Astrocyte (in vitro differentiated cells and primary cell): ENCODE data around the gene LMTK2. TPM values are rescaled to one million over a fixed set of nuclear protein-coding genes. Genes with fewer than 3 reads are reported as not detected.
A peak's percentile ranks its signal among the peaks of the same experiment; 100 is the strongest.

Experiments
- DNase-seq: peaks from one replicate; pipeline ENCODE4 v3.0.0-alpha.2; 2010; ENCODE audit warnings: low read depth
- FAIRE-seq: peaks from 2 replicates; lab custom pipeline; 2011; peaks lifted over from hg19 to GRCh38; lab: Jason Lieb, UNC
- H2AFZ ChIP-seq: 2 replicates; pipeline ENCODE4 v1.6.0; 2012; ENCODE audit warnings: low read depth, low read length, inconsistent platforms
- H3K27ac ChIP-seq: 2 replicates; pipeline ENCODE4 v1.5.1; 2011; ENCODE audit warnings: low read depth, low read length, inconsistent platforms
- H3K27me3 ChIP-seq: 2 replicates; pipeline ENCODE4 v1.6.0; 2011; ENCODE audit warnings: low read length, inconsistent platforms; ENCODE audit not compliant: insufficient read depth
- H3K36me3 ChIP-seq: 2 replicates; pipeline ENCODE4 v1.5.1; 2011; ENCODE audit warnings: low read length, inconsistent platforms; ENCODE audit not compliant: insufficient read depth
- H3K4me1 ChIP-seq: 2 replicates; pipeline ENCODE4 v1.5.1; 2011; ENCODE audit warnings: low read length, inconsistent platforms; ENCODE audit not compliant: insufficient read depth
- H3K4me2 ChIP-seq: 2 replicates; pipeline ENCODE4 v1.6.0; 2012; ENCODE audit warnings: low read length, inconsistent platforms
- H3K4me3 ChIP-seq: 2 replicates; pipeline ENCODE4 v1.5.1; 2011; ENCODE audit warnings: low read depth, mild to moderate bottlenecking, low read length, inconsistent platforms; ENCODE audit not compliant: insufficient read depth
- H3K79me2 ChIP-seq: 2 replicates; pipeline ENCODE4 v1.6.0; 2012; ENCODE audit warnings: mild to moderate bottlenecking, low read length, inconsistent platforms; ENCODE audit not compliant: insufficient read depth
- H3K9ac ChIP-seq: 2 replicates; pipeline ENCODE4 v1.6.0; 2012; ENCODE audit warnings: mild to moderate bottlenecking, low read length, inconsistent platforms
- H3K9me3 ChIP-seq: 2 replicates; pipeline ENCODE4 v1.5.1; 2012; ENCODE audit warnings: low read depth, mild to moderate bottlenecking, low read length, inconsistent platforms; ENCODE audit not compliant: insufficient read depth
- H4K20me1 ChIP-seq: 2 replicates; pipeline ENCODE4 v1.6.0; 2012; ENCODE audit warnings: low read length, inconsistent platforms; ENCODE audit not compliant: insufficient read depth
- H3K27ac Mint-ChIP-seq: one replicate; pipeline ENCODE4 v1.8.0; 2021; ENCODE audit warnings: mild to moderate bottlenecking, mixed read lengths; ENCODE audit not compliant: unreplicated experiment
- H3K27me3 Mint-ChIP-seq: one replicate; pipeline ENCODE4 v1.8.0; 2021; ENCODE audit warnings: low read depth, mixed read lengths; ENCODE audit not compliant: unreplicated experiment
- H3K36me3 Mint-ChIP-seq: one replicate; pipeline ENCODE4 v1.8.0; 2021; ENCODE audit warnings: low read depth, mixed read lengths; ENCODE audit not compliant: unreplicated experiment
- H3K4me1 Mint-ChIP-seq: one replicate; pipeline ENCODE4 v1.8.0; 2021; ENCODE audit warnings: low read depth, mixed read lengths; ENCODE audit not compliant: unreplicated experiment
- H3K4me3 Mint-ChIP-seq: one replicate; pipeline ENCODE4 v1.8.0; 2021; ENCODE audit warnings: mild to moderate bottlenecking, moderate library complexity, mixed read lengths; ENCODE audit not compliant: unreplicated experiment
- H3K9me3 Mint-ChIP-seq: one replicate; pipeline ENCODE4 v1.8.0; 2021; ENCODE audit warnings: mild to moderate bottlenecking, mixed read lengths; ENCODE audit not compliant: unreplicated experiment
- CTCF ChIP-seq: IDR thresholded peaks from 2 replicates; pipeline ENCODE4 v1.5.1; 2011; ENCODE audit warnings: low read depth, mild to moderate bottlenecking, inconsistent platforms, low read length, moderate library complexity; ENCODE audit not compliant: insufficient read depth
- EZH2 ChIP-seq: IDR thresholded peaks from 2 replicates; pipeline ENCODE4 v1.6.1; 2012; ENCODE audit warnings: mild to moderate bottlenecking, low read length, inconsistent platforms; ENCODE audit not compliant: insufficient read depth
- total RNA-seq: library from RNA; stranded (reverse); gene quantifications from 2 replicates; pipeline ENCODE4 v1.2.1, GENCODE V29; 2021

LMTK2 gene
- total RNA-seq, 1 donor from 2014 or later, result 15.2 TPM

DNA sequence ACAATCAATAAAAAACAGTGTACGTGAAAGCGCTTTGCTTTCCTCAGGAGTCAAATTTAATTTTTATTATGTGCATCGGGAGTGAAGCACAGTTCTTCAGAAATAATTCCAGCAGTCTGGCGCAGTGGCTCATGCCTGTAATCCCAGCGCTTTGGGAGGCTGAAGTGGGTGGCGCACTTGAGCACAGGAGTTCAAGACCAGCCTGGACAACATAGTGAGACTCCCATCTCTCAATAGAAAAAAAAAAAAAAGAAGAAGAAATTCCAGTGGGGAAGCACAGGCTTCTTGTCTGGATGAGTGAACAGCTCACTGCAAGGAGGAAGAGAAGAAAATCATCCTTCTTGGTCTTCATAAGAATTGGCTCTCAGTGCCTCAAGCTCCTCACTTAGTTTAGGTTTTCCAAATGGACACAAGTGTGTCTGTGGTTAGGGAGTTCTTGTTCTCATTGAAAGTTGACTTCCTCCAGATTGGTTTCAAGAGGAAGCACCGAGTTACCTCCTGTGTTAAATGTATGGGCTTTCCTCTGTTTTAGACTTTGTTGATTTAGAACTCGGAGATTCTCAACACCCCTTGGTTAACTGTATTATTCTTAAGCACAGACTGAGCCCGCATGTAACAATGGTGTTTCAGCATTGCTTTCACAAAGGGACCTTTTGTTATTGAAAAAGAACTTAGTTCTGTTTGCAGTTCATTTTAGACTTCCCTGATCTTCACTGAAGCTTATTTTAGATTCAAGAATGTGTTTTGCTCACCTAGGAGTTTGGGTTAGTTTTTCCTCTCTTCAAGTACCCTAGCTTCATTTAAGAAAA lies 28.0 kb downstream of the LMTK2 start:
- TF ChIP-seq CTCF (no peak), EZH2 (no peak)
- Histone ChIP-seq H3K36me3 (peaks cover 3% of the 10 kb centered on the region), H3K4me3 (no peak overlapping the region), H3K27ac (no peak overlapping the region), H4K20me1 (peaks cover 52% of the 10 kb centered on the region), H2AFZ (no peak overlapping the region), H3K4me1 (peaks cover 21% of the 10 kb centered on the region), H3K4me2 (no peak overlapping the region), H3K9me3 (no peaks in the 10 kb centered on the region), H3K79me2 (peaks cover 8% of the 10 kb centered on the region), H3K27me3 (no peaks in the 10 kb centered on the region), H3K9ac (no peak overlapping the region)
- no peak overlapping the region for H3K27ac Mint-ChIP-seq
- no peak for FAIRE-seq
- peaks cover 31% of the 10 kb centered on the region for H3K4me1 Mint-ChIP-seq
- H3K27me3 Mint-ChIP-seq, result no peaks in the 10 kb centered on the region
- no peak for DNase-seq
- H3K9me3 Mint-ChIP-seq, result no peaks in the 10 kb centered on the region
- H3K36me3 Mint-ChIP-seq, result peaks cover 5% of the 10 kb centered on the region
- no peak overlapping the region for H3K4me3 Mint-ChIP-seq

GRCh38 chr7:98135984-98136383 lies 29.3 kb downstream of the LMTK2 start:
- peaks cover 30% of the 10 kb centered on the region for H3K4me1 Mint-ChIP-seq
- no peak overlapping the region for H3K4me3 ChIP-seq
- DNase-seq (no peak), FAIRE-seq (no peak)
- H3K79me2 ChIP-seq, result peaks cover 8% of the 10 kb centered on the region
- no peak overlapping the region for H3K4me2 ChIP-seq
- no peak overlapping the region for H3K27ac Mint-ChIP-seq
- H3K9me3 ChIP-seq, result no peaks in the 10 kb centered on the region
- H3K9me3 Mint-ChIP-seq, result no peaks in the 10 kb centered on the region
- no peak overlapping the region for H3K27ac ChIP-seq
- peaks cover 40% of the 10 kb centered on the region for H4K20me1 ChIP-seq
- peaks cover 3% of the 10 kb centered on the region for H3K36me3 ChIP-seq
- peak overlapping the region; percentile 45 for H3K4me3 Mint-ChIP-seq
- no peaks in the 10 kb centered on the region for H3K27me3 ChIP-seq
- H3K27me3 Mint-ChIP-seq, result no peaks in the 10 kb centered on the region
- no peak overlapping the region for H2AFZ ChIP-seq
- peaks cover 5% of the 10 kb centered on the region for H3K36me3 Mint-ChIP-seq
- peaks cover 20% of the 10 kb centered on the region for H3K4me1 ChIP-seq
- TF ChIP-seq EZH2 (no peak), CTCF (no peak)
- no peak overlapping the region for H3K9ac ChIP-seq

GRCh38 chr7:98136423-98136822 lies 29.8 kb downstream of the LMTK2 start:
- H3K36me3 Mint-ChIP-seq, result peaks cover 5% of the 10 kb centered on the region
- no peak overlapping the region for H3K4me3 Mint-ChIP-seq
- H3K27me3 Mint-ChIP-seq, result no peaks in the 10 kb centered on the region
- H4K20me1 ChIP-seq, result peaks cover 35% of the 10 kb centered on the region
- TF ChIP-seq CTCF (no peak), EZH2 (no peak)
- H3K9me3 ChIP-seq, result no peaks in the 10 kb centered on the region
- H3K9ac ChIP-seq, result no peak overlapping the region
- peaks cover 16% of the 10 kb centered on the region for H3K4me1 ChIP-seq
- no peaks in the 10 kb centered on the region for H3K27me3 ChIP-seq
- FAIRE-seq (no peak), DNase-seq (no peak)
- H3K4me2 ChIP-seq, result no peak overlapping the region
- no peaks in the 10 kb centered on the region for H3K9me3 Mint-ChIP-seq
- H3K36me3 ChIP-seq, result peaks cover 3% of the 10 kb centered on the region
- peaks cover 25% of the 10 kb centered on the region for H3K4me1 Mint-ChIP-seq
- no peak overlapping the region for H3K27ac Mint-ChIP-seq
- peaks cover 8% of the 10 kb centered on the region for H3K79me2 ChIP-seq
- H3K27ac ChIP-seq, result no peak overlapping the region
- no peak overlapping the region for H3K4me3 ChIP-seq
- H2AFZ ChIP-seq, result no peak overlapping the region
